Measurements from ENCODE around the gene ACCS. TPM values are rescaled to one million over a fixed set of nuclear protein-coding genes. Genes with fewer than 3 reads are reported as not detected.

The ACCS gene
- total RNA-seq, 2 donors from 2014 or later: 9.2 to 20.0 TPM

GRCh38 chr11:44096360-44097185 lies 30.5 kb downstream of the ACCS start:
- Histone ChIP-seq H3K9me3 (no peaks in the 10 kb centered on the region), H3K36me3 (no peaks in the 10 kb centered on the region), H3K27ac (peak overlapping the region; percentile 13), H3K27me3 (no peaks in the 10 kb centered on the region), H3K4me3 (peak overlapping the region; percentile 98), H3K4me1 (peaks cover 7% of the 10 kb centered on the region), H3K9ac (ENCODE audit: low read depth in 2 of 2, low read length in 2 of 2) (peak overlapping the region; percentile 78 to 84)
- no peak for TF ChIP-seq CTCF (IDR thresholded peaks at IDR 0.05)
- intact Hi-C loops (cut with DNase I): no loop called here
- DNase-seq: peak; percentile 21

- Histone ChIP-seq H3K4me3 (no peak overlapping the region), H3K27ac (no peak overlapping the region), H3K36me3 (no peaks in the 10 kb centered on the region), H3K9ac (ENCODE audit: low read depth in 2 of 2, low read length in 2 of 2) (no peak overlapping the region), H3K27me3 (no peaks in the 10 kb centered on the region), H3K4me1 (peaks cover 7% of the 10 kb centered on the region), H3K9me3 (no peaks in the 10 kb centered on the region)
- no peak for DNase-seq
- intact Hi-C loops (cut with DNase I): no loop called here
- TF ChIP-seq CTCF (IDR thresholded peaks at IDR 0.05): no peak
Observed at GRCh38 chr11:44097821-44098220, 31.8 kb downstream of the ACCS start.

GRCh38 chr11:44101098-44101497 lies 35.0 kb downstream of the ACCS start:
- no peak for DNase-seq
- Histone ChIP-seq H3K9me3 (no peaks in the 10 kb centered on the region), H3K27ac (no peak overlapping the region), H3K4me1 (no peaks in the 10 kb centered on the region), H3K4me3 (no peak overlapping the region), H3K27me3 (no peaks in the 10 kb centered on the region), H3K9ac (ENCODE audit: low read depth in 2 of 2, low read length in 2 of 2) (no peak overlapping the region), H3K36me3 (no peaks in the 10 kb centered on the region)
- intact Hi-C loops (cut with DNase I): loop anchor here (10.0 kb wide), 1 partner anchor 184 kb away; no protein-coding TSS in a partner anchor
- TF ChIP-seq CTCF (IDR thresholded peaks at IDR 0.05): no peak

- no peaks in the 10 kb centered on the region for H3K36me3 ChIP-seq
- H3K4me1 ChIP-seq: no peaks in the 10 kb centered on the region
- H3K4me3 ChIP-seq: no peak overlapping the region
- no peak for TF ChIP-seq CTCF (IDR thresholded peaks at IDR 0.05)
- no peak for DNase-seq
- intact Hi-C loops (cut with DNase I): loop anchor here (10.0 kb wide), 1 partner anchor 180 kb away; no protein-coding TSS in a partner anchor
- H3K27me3 ChIP-seq: no peaks in the 10 kb centered on the region
- no peaks in the 10 kb centered on the region for H3K9me3 ChIP-seq
- no peak overlapping the region for H3K27ac ChIP-seq
- no peak overlapping the region for H3K9ac ChIP-seq (ENCODE audit: low read depth in 2 of 2, low read length in 2 of 2)
Observed at GRCh38 chr11:44104481-44105294, 38.6 kb downstream of the ACCS start.

GRCh38 chr11:44108260-44108659 lies 42.2 kb downstream of the ACCS start:
- H3K27ac ChIP-seq: no peak overlapping the region
- TF ChIP-seq CTCF (IDR thresholded peaks at IDR 0.05): no peak
- intact Hi-C loops (cut with DNase I): loop anchor here (10.0 kb wide), 1 partner anchor 177 kb away; no protein-coding TSS in a partner anchor
- no peak for DNase-seq
- no peak overlapping the region for H3K9ac ChIP-seq (ENCODE audit: low read depth in 2 of 2, low read length in 2 of 2)
- H3K36me3 ChIP-seq: no peaks in the 10 kb centered on the region
- no peak overlapping the region for H3K4me3 ChIP-seq
- H3K27me3 ChIP-seq: no peaks in the 10 kb centered on the region
- H3K9me3 ChIP-seq: no peaks in the 10 kb centered on the region
- no peaks in the 10 kb centered on the region for H3K4me1 ChIP-seq

Measured in colonic mucosa (tissue), 4 donors.